OCI-LY1 (cell line): ENCODE results near the gene PSPH.

ENCODE experiments used
- H2AFZ ChIP-seq: fragments of 200-600 bp; sonication (generic), shearing (Covaris generic); 2 replicates; pipeline ENCODE4 v1.6.0; 2014; ENCODE audit warnings: antibody characterized with exemption, mild to moderate bottlenecking, low read length
- H3F3A ChIP-seq: fragments of 200-600 bp; sonication (generic), shearing (Covaris generic); 2 replicates; pipeline ENCODE4 v1.6.0; 2014; ENCODE audit warnings: mild to moderate bottlenecking, antibody characterized with exemption, low read length, moderate library complexity; ENCODE audit not compliant: insufficient read depth
- H3K27ac ChIP-seq: fragments of 200-600 bp; sonication (generic); 2 replicates; pipeline ENCODE4 v1.5.1; 2014; ENCODE audit warnings: low read length, mixed run types, mild to moderate bottlenecking, low read depth; ENCODE audit not compliant: poor library complexity, severe bottlenecking
- H3K27me3 ChIP-seq: fragments of 200-600 bp; sonication (generic); 2 replicates; pipeline ENCODE4 v1.6.0; 2014; ENCODE audit warnings: antibody characterized with exemption, mild to moderate bottlenecking, low read length, moderate library complexity; ENCODE audit not compliant: insufficient read depth
- H3K36me3 ChIP-seq: fragments of 200-600 bp; sonication (generic); 2 replicates; pipeline ENCODE4 v1.6.1; 2014; ENCODE audit warnings: mild to moderate bottlenecking, antibody characterized with exemption, low read length, moderate library complexity, mixed read lengths; ENCODE audit not compliant: insufficient read depth
- H3K4me1 ChIP-seq: fragments of 200-600 bp; sonication (generic); 2 replicates; pipeline ENCODE4 v1.5.1; 2014; ENCODE audit warnings: mild to moderate bottlenecking, low read length, moderate library complexity; ENCODE audit not compliant: insufficient read depth, severe bottlenecking
- H3K4me2 ChIP-seq: fragments of 200-600 bp; sonication (generic), shearing (Covaris generic); 2 replicates; pipeline ENCODE4 v1.6.1; 2014; ENCODE audit warnings: low read length
- H3K4me3 ChIP-seq: fragments of 200-600 bp; sonication (generic); 2 replicates; pipeline ENCODE4 v1.5.1; 2014; ENCODE audit warnings: low read length, low read depth, mild to moderate bottlenecking, mixed read lengths; ENCODE audit not compliant: poor library complexity, severe bottlenecking
- H3K79me2 ChIP-seq: fragments of 200-600 bp; shearing (Covaris generic); 2 replicates; pipeline ENCODE4 v1.6.1; 2016; ENCODE audit warnings: mixed run types, low read length, mixed read lengths; ENCODE audit not compliant: insufficient read depth
- H3K9ac ChIP-seq: fragments of 200-600 bp; sonication (generic), shearing (Covaris generic); 2 replicates; pipeline ENCODE4 v1.6.1; 2014; ENCODE audit warnings: mild to moderate bottlenecking, low read length, mixed read lengths
- H3K9me2 ChIP-seq: fragments of 200-600 bp; sonication (generic), shearing (Covaris generic); 2 replicates; pipeline ENCODE4 v1.6.1; 2014; ENCODE audit warnings: low read depth, mild to moderate bottlenecking, low read length, mixed read lengths
- H3K9me3 ChIP-seq: fragments of 200-600 bp; shearing (Covaris generic); 2 replicates; pipeline ENCODE4 v1.6.1; 2014; ENCODE audit warnings: low read length, mixed read lengths
- H4K20me1 ChIP-seq: fragments of 200-600 bp; sonication (generic), shearing (Covaris generic); 2 replicates; pipeline ENCODE4 v1.6.0; 2016; ENCODE audit warnings: mild to moderate bottlenecking, low read length; ENCODE audit not compliant: insufficient read depth
- CTCF ChIP-seq: fragments of 200-600 bp; sonication (generic), shearing (Covaris generic); IDR thresholded peaks from 2 replicates; pipeline ENCODE4 v1.5.1; 2017; ENCODE audit warnings: mild to moderate bottlenecking, antibody characterized with exemption, low read length, moderate library complexity, mixed read lengths
- EZH2 ChIP-seq: fragments of 200-600 bp; sonication (generic), shearing (Covaris generic); IDR thresholded peaks from 2 replicates; pipeline ENCODE4 v1.8.0; 2017; ENCODE audit warnings: borderline replicate concordance, mixed run types, mild to moderate bottlenecking, antibody characterized with exemption, low read length, moderate library complexity, mixed read lengths

PSPH gene

GRCh38 chr7:55980266-55980665, 71.0 kb downstream of the PSPH start:
- Histone ChIP-seq H2AFZ (no peak overlapping the region), H3K27ac (no peak overlapping the region), H3K4me2 (no peak overlapping the region), H4K20me1 (no peaks in the 10 kb centered on the region), H3K9ac (no peak overlapping the region), H3K9me3 (no peaks in the 10 kb centered on the region), H3K79me2 (no peaks in the 10 kb centered on the region), H3K4me3 (no peak overlapping the region), H3K36me3 (peaks cover 65% of the 10 kb centered on the region), H3K4me1 (no peaks in the 10 kb centered on the region), H3F3A (no peaks in the 10 kb centered on the region), H3K9me2 (no peaks in the 10 kb centered on the region), H3K27me3 (no peaks in the 10 kb centered on the region)
- TF ChIP-seq CTCF (no peak), EZH2 (no peak)

- Histone ChIP-seq H3K9me2 (no peaks in the 10 kb centered on the region), H2AFZ (no peak overlapping the region), H3K36me3 (peaks cover 50% of the 10 kb centered on the region)
Observed at GRCh38 chr7:55977831-55978230, 73.4 kb downstream of the PSPH start.

GRCh38 chr7:55975988-55976633, 75.1 kb downstream of the PSPH start:
- Histone ChIP-seq H3K79me2 (peaks cover 5% of the 10 kb centered on the region; the same call in 1 of the 2 replicates), H2AFZ (no peak overlapping the region), H3K27me3 (no peaks in the 10 kb centered on the region), H3F3A (no peaks in the 10 kb centered on the region), H3K4me1 (no peaks in the 10 kb centered on the region), H3K27ac (no peak overlapping the region), H4K20me1 (no peaks in the 10 kb centered on the region), H3K9me2 (no peaks in the 10 kb centered on the region), H3K9ac (no peak overlapping the region), H3K36me3 (peaks cover 36% of the 10 kb centered on the region), H3K4me3 (no peak overlapping the region), H3K9me3 (no peaks in the 10 kb centered on the region), H3K4me2 (no peak overlapping the region)
- no peak for TF ChIP-seq CTCF
- TF ChIP-seq EZH2, result no peak

More at GRCh38 chr7:55977831-55978230, 73.4 kb downstream of the PSPH start:
- Histone ChIP-seq H3K27ac (no peak overlapping the region), H3K4me2 (no peak overlapping the region), H3K9me3 (no peaks in the 10 kb centered on the region), H3K4me3 (no peak overlapping the region), H3K27me3 (no peaks in the 10 kb centered on the region), H4K20me1 (no peaks in the 10 kb centered on the region), H3K79me2 (no peaks in the 10 kb centered on the region), H3K9ac (no peak overlapping the region), H3K4me1 (no peaks in the 10 kb centered on the region), H3F3A (no peaks in the 10 kb centered on the region)
- no peak for TF ChIP-seq CTCF
- TF ChIP-seq EZH2, result no peak
